AML-193 (cell line): ENCODE measurements around the gene MAZ.

ENCODE experiments used
- DNase-seq, 2 experiments: peaks; one replicate each; lab custom pipeline; 2025; lab: John Stamatoyannopoulos, UW

MAZ gene

GRCh38 chr16:29809850-29810698 is 3.7 kb downstream of the MAZ start:
- no peak for DNase-seq

- DNase-seq, result no peak
These were observed 4.4 kb downstream of the MAZ start for GRCh38 chr16:29810699-29811169.

- peak; percentile 73 to 77 for DNase-seq
These were observed 5.0 kb downstream of the MAZ start for GRCh38 chr16:29811170-29811895.

DNA sequence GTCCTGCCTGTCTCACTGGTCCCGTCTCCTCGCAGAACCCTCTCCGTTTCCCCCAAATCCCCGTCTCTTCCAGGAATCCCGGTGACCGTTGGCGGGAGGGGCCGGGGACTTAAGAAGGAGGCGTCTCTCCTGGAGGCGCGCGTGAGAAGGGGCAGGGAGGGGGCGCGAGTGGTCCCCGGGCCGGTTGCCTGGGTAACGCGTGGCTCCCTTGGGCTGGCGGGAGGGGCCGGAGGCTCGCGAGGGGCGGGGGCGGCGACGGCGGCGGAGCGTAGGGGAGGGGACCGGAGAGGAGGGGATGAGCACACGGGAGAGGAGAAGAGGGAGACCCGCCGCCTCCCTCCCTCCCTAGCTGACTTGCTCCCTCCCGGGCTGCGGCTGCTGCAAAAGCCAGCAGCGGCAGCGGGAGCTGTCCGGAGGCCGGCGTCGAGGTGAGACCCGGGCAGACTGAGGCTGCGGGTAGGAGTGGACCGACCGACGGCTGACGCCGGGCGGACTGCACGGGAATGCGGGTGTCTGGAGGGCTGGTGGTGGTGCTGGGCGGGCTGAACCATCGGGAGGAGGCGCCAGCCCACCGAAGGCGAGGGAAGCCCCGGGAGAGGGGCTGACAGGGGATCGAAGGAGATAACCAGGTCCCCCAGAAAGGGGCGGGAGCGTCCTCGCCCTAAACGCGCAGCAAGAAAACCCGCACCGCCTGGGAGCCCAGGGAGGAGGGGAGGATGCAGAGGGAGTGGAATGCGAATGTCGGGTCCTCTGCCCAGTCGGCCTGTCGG is 5.8 kb downstream of the MAZ start, which contains the start of gene PRRT2:
Gene PRRT2 (plus strand): TSS at position 298 of the 770 bp plus-strand sequence. CDS start 862 bp downstream, outside the sequence.
- DNase-seq, result no peak

- DNase-seq, result no peak
These were observed 6.7 kb downstream of the MAZ start for GRCh38 chr16:29812754-29813643.

- no peak for DNase-seq
These were observed 7.6 kb downstream of the MAZ start for GRCh38 chr16:29813644-29814562.

- DNase-seq, result no peak
These were observed 8.3 kb downstream of the MAZ start for GRCh38 chr16:29814592-29814991.

DNA sequence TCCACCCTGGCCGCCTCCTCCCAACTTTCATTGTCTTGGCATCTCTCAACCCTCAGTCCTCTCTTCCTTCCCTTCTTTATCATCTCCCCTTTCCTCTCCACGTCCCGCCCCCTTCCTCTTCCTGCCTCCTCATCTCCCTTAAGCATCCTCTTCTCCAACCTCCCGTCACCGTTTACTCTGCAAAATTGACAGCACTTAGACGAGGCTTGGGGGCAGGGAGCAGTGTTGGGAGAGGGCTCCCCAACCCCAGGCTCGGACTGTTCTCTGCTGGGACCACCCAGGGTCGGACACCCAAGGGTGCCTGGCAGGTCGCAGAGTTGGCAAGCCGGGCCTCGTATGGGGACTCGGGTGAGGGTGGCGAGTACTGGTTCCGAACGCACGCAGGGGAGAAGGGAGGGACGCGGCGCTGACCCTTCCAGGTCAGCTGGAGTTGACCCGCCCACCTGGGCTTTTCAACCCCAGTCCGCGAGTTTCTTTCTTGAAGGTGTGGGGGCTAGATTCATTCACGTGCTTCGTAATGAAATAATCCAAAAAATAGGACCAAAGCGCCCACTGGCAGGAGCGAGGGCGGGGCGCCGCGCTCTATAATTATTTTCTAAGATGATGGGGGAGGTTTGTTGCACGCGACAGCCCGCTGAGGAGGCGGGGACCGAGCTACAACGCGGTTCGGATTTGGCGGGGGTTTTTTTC is 8.8 kb downstream of the MAZ start:
- DNase-seq, result no peak

- peak; percentile 97 to 99 for DNase-seq
These were observed 9.7 kb downstream of the MAZ start, which contains the start of gene PAGR1 for GRCh38 chr16:29815793-29816693. TSS of gene PAGR1 (plus strand) at chr16:29816152. CDS start at chr16:29816526, 374 bp downstream.

DNA sequence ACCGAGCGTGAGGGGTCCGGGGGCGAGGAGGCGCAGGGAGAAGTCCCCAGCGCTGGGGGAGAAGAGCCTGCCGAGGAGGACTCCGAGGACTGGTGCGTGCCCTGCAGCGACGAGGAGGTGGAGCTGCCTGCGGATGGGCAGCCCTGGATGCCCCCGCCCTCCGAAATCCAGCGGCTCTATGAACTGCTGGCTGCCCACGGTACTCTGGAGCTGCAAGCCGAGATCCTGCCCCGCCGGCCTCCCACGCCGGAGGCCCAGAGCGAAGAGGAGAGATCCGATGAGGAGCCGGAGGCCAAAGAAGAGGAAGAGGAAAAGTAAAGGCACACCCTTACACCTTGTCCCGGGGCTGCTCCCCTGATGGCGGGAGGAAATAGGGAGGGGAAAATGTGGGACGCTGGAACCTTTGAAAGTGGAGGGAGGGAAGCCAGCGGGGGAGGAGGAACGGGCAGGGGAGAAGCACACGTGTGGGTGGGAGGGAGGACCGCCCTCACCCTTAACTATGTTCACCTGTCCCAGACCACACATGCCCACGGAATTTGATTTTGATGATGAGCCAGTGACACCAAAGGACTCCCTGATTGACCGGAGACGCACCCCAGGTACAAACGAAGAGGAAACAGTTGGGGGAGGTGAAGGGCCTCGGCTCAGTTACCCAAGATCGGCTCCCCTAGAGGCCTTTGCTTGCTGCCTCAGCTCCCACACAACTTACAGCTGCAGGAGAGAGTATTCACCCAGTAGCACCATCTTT is 10.5 kb downstream of the MAZ start:
- peak; percentile 56 for DNase-seq

GRCh38 chr16:29818082-29818481 is 11.8 kb downstream of the MAZ start:
- no peak for DNase-seq

GRCh38 chr16:29819506-29819905 is 13.2 kb downstream of the MAZ start:
- no peak for DNase-seq

GRCh38 chr16:29820271-29820701 is 14.0 kb downstream of the MAZ start, which contains the start of gene MVP:
TSS of gene MVP (plus strand) at chr16:29820462. CDS start at chr16:29830550, 10,088 bp downstream.
- peak; percentile 64 to 70 for DNase-seq

GRCh38 chr16:29820730-29821642 is 14.7 kb downstream of the MAZ start:
- no peak for DNase-seq

- no peak for DNase-seq
These were observed 15.3 kb downstream of the MAZ start for GRCh38 chr16:29821643-29822115.

DNA sequence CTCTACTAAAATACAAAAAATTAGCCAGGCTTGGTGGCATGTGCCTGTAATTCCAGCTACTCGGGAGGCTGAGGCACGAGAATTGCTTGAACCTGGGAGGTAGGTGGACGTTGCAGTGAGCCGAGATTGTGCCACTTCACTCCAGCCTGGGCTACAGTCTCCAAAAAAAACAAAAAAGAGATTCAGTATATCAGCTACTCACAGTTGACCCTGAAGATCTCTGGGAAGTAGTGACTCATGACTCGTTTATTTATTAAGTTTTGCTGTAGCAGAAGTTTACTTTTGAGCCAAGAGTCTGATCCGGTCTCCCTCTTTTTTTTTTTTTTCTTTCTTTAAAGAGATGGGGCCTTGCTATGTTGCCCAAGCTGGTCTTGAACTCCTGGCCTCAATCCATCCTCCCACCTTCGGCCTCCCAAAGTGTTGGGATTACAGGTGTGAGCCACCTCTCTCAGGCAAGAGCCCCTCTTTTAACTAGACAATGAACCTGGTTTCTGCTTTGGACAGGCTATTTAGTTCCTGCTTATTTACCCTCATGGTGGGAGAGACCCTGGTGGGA is 18.3 kb downstream of the MAZ start:
- DNase-seq, result no peak
